Stimulated activated CD4-positive, alpha-beta T cell treated with anti-CD3 and anti-CD28 coated beads, Interleukin-2, amount 100 ng/mL, for 4 hours (primary cell): ENCODE data around the gene FZR1.
"Not testable (repeated sequence)": the region's sequence is repeated elsewhere in the genome, so short reads cannot be mapped to it uniquely, and the experiment has no call there.

ENCODE experiments used
- DNase-seq: peaks from one replicate; pipeline ENCODE4 v3.0.0-alpha.2; 2020; ENCODE audit warnings: low read depth

Gene FZR1

GRCh38 chr19:3514930-3515329, 8.8 kb downstream of the FZR1 start:
- DNase-seq = no peak

- no peak for DNase-seq
Observed at GRCh38 chr19:3515891-3516422, 9.8 kb downstream of the FZR1 start.

GRCh38 chr19:3516675-3517207, 10.6 kb downstream of the FZR1 start:
- no peak for DNase-seq

GRCh38 chr19:3517638-3518037, 11.5 kb downstream of the FZR1 start:
- DNase-seq = no peak

- DNase-seq = no peak
Observed at GRCh38 chr19:3518255-3518654, 12.1 kb downstream of the FZR1 start.

GRCh38 chr19:3518659-3519058, 12.5 kb downstream of the FZR1 start:
- no peak for DNase-seq

- no peak for DNase-seq
Observed at GRCh38 chr19:3519126-3519525, 13.0 kb downstream of the FZR1 start.

GRCh38 chr19:3520166-3521103, 14.3 kb downstream of the FZR1 start:
- no peak for DNase-seq

- DNase-seq = no peak
Observed at GRCh38 chr19:3521104-3521445, 15.0 kb downstream of the FZR1 start.

- no peak for DNase-seq
Observed at GRCh38 chr19:3522421-3523360, 16.6 kb downstream of the FZR1 start.

GRCh38 chr19:3523361-3524077, 17.4 kb downstream of the FZR1 start:
- DNase-seq = no peak

GRCh38 chr19:3524078-3524842, 18.1 kb downstream of the FZR1 start:
- DNase-seq = no peak

- DNase-seq = no peak
Observed at GRCh38 chr19:3524904-3525451, 18.9 kb downstream of the FZR1 start.

- no peak for DNase-seq
Observed at GRCh38 chr19:3526507-3527237, 20.6 kb downstream of the FZR1 start.

GRCh38 chr19:3527238-3527910, 21.3 kb downstream of the FZR1 start:
- no peak for DNase-seq

- DNase-seq = no peak
Observed at GRCh38 chr19:3528080-3528479, 22.0 kb downstream of the FZR1 start.

GRCh38 chr19:3528539-3529211, 22.6 kb downstream of the FZR1 start:
- no peak for DNase-seq

GRCh38 chr19:3529299-3529698, 23.2 kb downstream of the FZR1 start:
- DNase-seq = not testable (repeated sequence)

- no peak for DNase-seq
Observed at GRCh38 chr19:3530389-3530788, 24.3 kb downstream of the FZR1 start.
